A549 (cell line): ENCODE measurements around the gene TMEM235. TPM values are rescaled to one million over a fixed set of nuclear protein-coding genes. Genes with fewer than 3 reads are reported as not detected.
A peak's percentile ranks its signal among the peaks of the same experiment; 100 is the strongest.

Experiments used
- ATAC-seq, 2 experiments: fragments of 200-7000 bp in 1 of 2; fragments of >200 bp in 1 of 2; cut with Nextera tagmentation in 1 of 2; cut with Tn5 transposase in 1 of 2; 3 replicates each; pipeline versions ENCODE4 v1.8.0 to v1.9.1; 2018 to 2020; ENCODE audit warnings: mild to moderate bottlenecking in 1 of 2, moderate library complexity in 1 of 2
- CTCF ChIA-PET: fragments of 300-600 bp; sonication (Branson Sonifier 250); formaldehyde crosslinking; extraction: SDS; loops from one replicate; lab custom pipeline; 2021; ENCODE audit warnings: antibody characterized with exemption, inconsistent platforms; lab: Yijun Ruan, JAX
- POLR2A ChIA-PET: fragments of 350-600 bp; formaldehyde crosslinking; extraction: SDS; loops from one replicate; lab custom pipeline; 2021; ENCODE audit warnings: antibody characterized with exemption, inconsistent platforms; lab: Yijun Ruan, JAX
- DNase-seq, 2 experiments: peaks; one replicate each; pipeline versions ENCODE4 v3.0.0 to v3.0.0-alpha.2; 2011 to 2016; ENCODE audit warnings: low read depth in 1 of 2, low spot score in 1 of 2
- FAIRE-seq: peaks from 2 replicates; lab custom pipeline; 2011; peaks lifted over from hg19 to GRCh38; lab: Jason Lieb, UNC
- H3K27ac ChIP-seq, 2 experiments: fragments of >200 bp; sonication (Bioruptor Twin); formaldehyde crosslinking; 3 replicates each; pipeline ENCODE4 v1.5.1; 2016 to 2017
- H3K4me1 ChIP-seq: fragments of >200 bp; sonication (Bioruptor Twin); formaldehyde crosslinking; 3 replicates; pipeline ENCODE4 v1.6.1; 2016
- H3K4me2 ChIP-seq: fragments of >200 bp; sonication (Bioruptor Twin); formaldehyde crosslinking; 3 replicates; pipeline ENCODE4 v1.6.1; 2016
- H3K4me3 ChIP-seq: fragments of >200 bp; sonication (Bioruptor Twin); formaldehyde crosslinking; 3 replicates; pipeline ENCODE4 v1.5.1; 2016
- H3K9me3 ChIP-seq: fragments of >200 bp; sonication (Bioruptor Twin); formaldehyde crosslinking; 3 replicates; pipeline ENCODE4 v1.6.1; 2016
- CBX2 ChIP-seq: fragments of 200-600 bp; sonication (generic); IDR thresholded peaks from 2 replicates; pipeline ENCODE4 v1.6.1; 2016; ENCODE audit warnings: low read depth, mild to moderate bottlenecking, borderline replicate concordance
- CBX8 ChIP-seq: fragments of 200-600 bp; sonication (generic); IDR thresholded peaks from 2 replicates; pipeline ENCODE4 v1.6.1; 2016
- CHD4 ChIP-seq: fragments of 200-600 bp; sonication (generic); IDR thresholded peaks from 2 replicates; pipeline ENCODE4 v1.6.1; 2016; ENCODE audit warnings: antibody characterized with exemption, mild to moderate bottlenecking, borderline replicate concordance
- ESRRA ChIP-seq: fragments of 150-350 bp; IDR thresholded peaks from 2 replicates; pipeline ENCODE4 v1.6.1; 2014; ENCODE audit warnings: mild to moderate bottlenecking, low read length, borderline replicate concordance
- FOSL2 ChIP-seq, 2 experiments: fragments of 450-650 bp in 1 of 2; fragments of >200 bp in 1 of 2; sonication (Bioruptor Twin) in 1 of 2; formaldehyde crosslinking; IDR thresholded peaks; 2 replicates each; pipeline versions ENCODE4 v1.5.0 to v1.6.1; 2016 to 2020; ENCODE audit warnings: mild to moderate bottlenecking in 1 of 2, moderate library complexity in 1 of 2
- JUN ChIP-seq, 2 experiments: fragments of >200 bp; sonication (Bioruptor Twin); formaldehyde crosslinking; IDR thresholded peaks; 2 replicates in 1 of 2; 3 replicates in 1 of 2; pipeline ENCODE4 v1.6.1; 2016 to 2017
- KDM1A ChIP-seq: fragments of 200-600 bp; sonication (generic); IDR thresholded peaks from 2 replicates; pipeline ENCODE4 v1.6.1; 2016; ENCODE audit warnings: low read depth, mild to moderate bottlenecking
- NPAS2 ChIP-seq: fragments of 250-450 bp; sonication (Bioruptor Pico); IDR thresholded peaks from 2 replicates; pipeline ENCODE4 v1.8.0; 2022; ENCODE audit warnings: mild to moderate bottlenecking, moderate library complexity, borderline replicate concordance
- NR3C1 ChIP-seq: fragments of >200 bp; sonication (Bioruptor Twin); formaldehyde crosslinking; IDR thresholded peaks from 3 replicates; pipeline ENCODE4 v1.6.1; 2017
- POLR2AphosphoS2 ChIP-seq: conservative IDR thresholded peaks from 2 replicates; pipeline ENCODE4 v1.6.1; 2012; ENCODE audit warnings: low read length, improper control_type of control experiment, inconsistent platforms
- RCOR1 ChIP-seq: fragments of 150-350 bp; IDR thresholded peaks from 2 replicates; pipeline ENCODE4 v1.6.1; 2014; ENCODE audit warnings: antibody characterized with exemption, low read length, low read depth
- RNF2 ChIP-seq: fragments of 200-600 bp; sonication (generic); IDR thresholded peaks from 2 replicates; pipeline ENCODE4 v1.6.1; 2016; ENCODE audit warnings: low read depth, mild to moderate bottlenecking, antibody characterized with exemption, moderate library complexity, borderline replicate concordance
- SMC3 ChIP-seq: fragments of >200 bp; sonication (Bioruptor Twin); formaldehyde crosslinking; IDR thresholded peaks from 3 replicates; pipeline ENCODE4 v1.6.1; 2018; ENCODE audit warnings: inconsistent platforms
- SREBF2 ChIP-seq: fragments of 450-650 bp; IDR thresholded peaks from 2 replicates; pipeline ENCODE4 v1.6.1; 2014; ENCODE audit warnings: mild to moderate bottlenecking, moderate library complexity
- ZC3H11A ChIP-seq: fragments of 450-650 bp; IDR thresholded peaks from 2 replicates; pipeline ENCODE4 v1.6.1; 2014; ENCODE audit warnings: antibody characterized with exemption, mild to moderate bottlenecking
- WGBS: methylation state at CpG from one replicate; pipeline ENCODE4 v1.1.6; 2017; ENCODE audit errors: missing lambda C conversion rate; 5-methylcytosine and 5-hydroxymethylcytosine counted together
- polyA plus RNA-seq, 4 experiments: library from polyadenylated mRNA; depleted of rRNA in 3 of 4; stranded (reverse); fragments of >200 nt; fragmentation: RNase III in 1 of 4; extraction: RNeasy Plus Mini Kit Qiagen cat#74134 plus additional on column Dnase treatment in 1 of 4; gene quantifications; 2 replicates in 3 of 4; 3 replicates in 1 of 4; pipeline ENCODE4 v1.2.3, GENCODE V29; 2011 to 2017
- TF ChIP-seq, protein P1 (sequence below): fragments of 250-450 bp; sonication (Bioruptor Pico); IDR thresholded peaks from 2 replicates; pipeline ENCODE4 v1.5.0; 2020; ENCODE audit warnings: low read depth, mild to moderate bottlenecking, moderate library complexity
- TF ChIP-seq, protein P2 (sequence below): fragments of 200-600 bp; sonication (generic); IDR thresholded peaks from 2 replicates; pipeline ENCODE4 v1.6.1; 2016; ENCODE audit warnings: antibody characterized with exemption, mild to moderate bottlenecking, moderate library complexity
- TF ChIP-seq, protein P3 (sequence below): fragments of 150-350 bp; IDR thresholded peaks from 2 replicates; pipeline ENCODE4 v1.6.1; 2014; ENCODE audit warnings: low read depth, mild to moderate bottlenecking, low read length
- TF ChIP-seq, protein P4 (sequence below): fragments of >200 bp; sonication (Bioruptor Twin); formaldehyde crosslinking; IDR thresholded peaks from 3 replicates; pipeline ENCODE4 v1.5.1; 2016

TMEM235 gene
- polyA plus RNA-seq, 2 of the 4 experiments (the other 2 are of a cell fraction) = not detected

DNA sequence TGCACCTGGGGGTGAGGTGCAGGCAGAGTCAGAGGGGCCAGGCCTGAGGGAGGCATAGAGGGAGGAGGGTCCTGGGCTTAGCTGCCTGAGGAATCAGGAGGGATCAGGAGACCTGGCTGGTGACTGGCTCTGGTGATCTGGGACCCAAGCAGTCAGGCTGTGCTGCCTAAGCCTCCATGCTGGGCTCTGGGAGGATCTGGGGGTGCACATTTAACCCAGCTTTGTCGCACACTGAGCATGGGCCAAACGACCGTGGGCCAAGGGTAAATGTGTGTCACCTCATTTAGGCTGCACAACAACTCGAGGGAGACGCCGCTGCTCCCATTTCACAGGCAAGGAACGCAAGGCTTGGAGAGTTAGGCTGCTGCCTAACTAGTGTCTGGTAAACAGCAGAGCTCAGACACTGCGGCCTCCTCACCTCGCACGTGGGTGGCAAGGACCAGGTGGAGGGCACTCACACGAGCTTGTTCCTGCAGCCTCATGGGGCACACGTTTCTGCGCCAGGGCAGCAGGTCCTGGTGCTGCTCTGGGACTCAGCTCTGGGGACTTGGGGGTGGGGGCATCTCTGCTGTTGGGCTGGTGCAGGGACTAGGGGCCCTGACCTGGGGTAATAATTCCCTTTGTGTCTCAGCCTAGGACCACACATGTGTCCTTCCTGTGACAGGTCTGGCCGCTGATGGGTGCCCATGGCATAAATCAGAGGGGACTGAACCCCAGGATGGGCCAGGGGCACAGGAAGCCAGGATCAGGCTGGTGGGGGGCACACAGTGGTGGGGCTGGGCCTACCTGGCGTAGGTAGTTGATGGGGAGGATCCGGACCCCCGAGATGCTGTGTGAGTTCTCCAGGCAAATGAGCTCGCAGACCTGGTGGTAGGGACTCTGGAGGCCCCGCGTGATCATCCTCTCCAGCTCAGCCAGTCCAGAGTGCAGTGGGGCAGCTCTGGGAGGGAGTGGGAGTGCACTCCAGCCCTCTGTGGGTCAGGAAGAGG, 18.7 kb downstream of the TMEM235 start:
- H3K4me1 ChIP-seq = peaks cover 10% of the 10 kb centered on the region
- FAIRE-seq (no peak), ATAC-seq (no peak), DNase-seq (no peak)
- CTCF ChIA-PET = interaction anchor here (0.7 to 11.6 kb wide), 91 partner anchors 9 to 576 kb away, joined by 3 to 190 read pairs (median 5); partner anchors contain the start of genes AFMID, BIRC5, TK1 and TMEM235
- 54% methylated on average over 19 of the region's 20 CpGs for WGBS
- H3K9me3 ChIP-seq = peaks cover 7% of the 10 kb centered on the region; the same call in 2 of the 3 replicates
- POLR2A ChIA-PET = interaction anchor here (0.9 kb wide), 1 partner anchor 292 kb away, joined by 3 read pairs; the partner anchor contains the start of gene TNRC6C
- peak overlapping the region; percentile 69; the same call in 2 of the 3 replicates for H3K4me2 ChIP-seq
- TF ChIP-seq FOSL2 (IDR thresholded peaks at IDR 0.05) (no peak), FOSL2 (CRISPR knock-in tag; IDR thresholded peaks at IDR 0.05) (no peak), ZC3H11A (no peak), RCOR1 (no peak), NR3C1 (no peak), CBX8 (no peak), NPAS2 (no peak), POLR2AphosphoS2 (no peak), CHD4 (no peak), SMC3 (no peak), KDM1A (no peak), RNF2 (no peak), ESRRA (no peak), CBX2 (no peak), SREBF2 (no peak), JUN (IDR thresholded peaks at IDR 0.05) (no peak)
- TF ChIP-seq, protein P1, sequence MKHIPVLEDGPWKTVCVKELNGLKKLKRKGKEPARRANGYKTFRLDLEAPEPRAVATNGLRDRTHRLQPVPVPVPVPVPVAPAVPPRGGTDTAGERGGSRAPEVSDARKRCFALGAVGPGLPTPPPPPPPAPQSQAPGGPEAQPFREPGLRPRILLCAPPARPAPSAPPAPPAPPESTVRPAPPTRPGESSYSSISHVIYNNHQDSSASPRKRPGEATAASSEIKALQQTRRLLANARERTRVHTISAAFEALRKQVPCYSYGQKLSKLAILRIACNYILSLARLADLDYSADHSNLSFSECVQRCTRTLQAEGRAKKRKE (CRISPR knock-in tag) = no peak
- TF ChIP-seq, protein P2, sequence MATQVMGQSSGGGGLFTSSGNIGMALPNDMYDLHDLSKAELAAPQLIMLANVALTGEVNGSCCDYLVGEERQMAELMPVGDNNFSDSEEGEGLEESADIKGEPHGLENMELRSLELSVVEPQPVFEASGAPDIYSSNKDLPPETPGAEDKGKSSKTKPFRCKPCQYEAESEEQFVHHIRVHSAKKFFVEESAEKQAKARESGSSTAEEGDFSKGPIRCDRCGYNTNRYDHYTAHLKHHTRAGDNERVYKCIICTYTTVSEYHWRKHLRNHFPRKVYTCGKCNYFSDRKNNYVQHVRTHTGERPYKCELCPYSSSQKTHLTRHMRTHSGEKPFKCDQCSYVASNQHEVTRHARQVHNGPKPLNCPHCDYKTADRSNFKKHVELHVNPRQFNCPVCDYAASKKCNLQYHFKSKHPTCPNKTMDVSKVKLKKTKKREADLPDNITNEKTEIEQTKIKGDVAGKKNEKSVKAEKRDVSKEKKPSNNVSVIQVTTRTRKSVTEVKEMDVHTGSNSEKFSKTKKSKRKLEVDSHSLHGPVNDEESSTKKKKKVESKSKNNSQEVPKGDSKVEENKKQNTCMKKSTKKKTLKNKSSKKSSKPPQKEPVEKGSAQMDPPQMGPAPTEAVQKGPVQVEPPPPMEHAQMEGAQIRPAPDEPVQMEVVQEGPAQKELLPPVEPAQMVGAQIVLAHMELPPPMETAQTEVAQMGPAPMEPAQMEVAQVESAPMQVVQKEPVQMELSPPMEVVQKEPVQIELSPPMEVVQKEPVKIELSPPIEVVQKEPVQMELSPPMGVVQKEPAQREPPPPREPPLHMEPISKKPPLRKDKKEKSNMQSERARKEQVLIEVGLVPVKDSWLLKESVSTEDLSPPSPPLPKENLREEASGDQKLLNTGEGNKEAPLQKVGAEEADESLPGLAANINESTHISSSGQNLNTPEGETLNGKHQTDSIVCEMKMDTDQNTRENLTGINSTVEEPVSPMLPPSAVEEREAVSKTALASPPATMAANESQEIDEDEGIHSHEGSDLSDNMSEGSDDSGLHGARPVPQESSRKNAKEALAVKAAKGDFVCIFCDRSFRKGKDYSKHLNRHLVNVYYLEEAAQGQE = no peak
- TF ChIP-seq, protein P3, sequence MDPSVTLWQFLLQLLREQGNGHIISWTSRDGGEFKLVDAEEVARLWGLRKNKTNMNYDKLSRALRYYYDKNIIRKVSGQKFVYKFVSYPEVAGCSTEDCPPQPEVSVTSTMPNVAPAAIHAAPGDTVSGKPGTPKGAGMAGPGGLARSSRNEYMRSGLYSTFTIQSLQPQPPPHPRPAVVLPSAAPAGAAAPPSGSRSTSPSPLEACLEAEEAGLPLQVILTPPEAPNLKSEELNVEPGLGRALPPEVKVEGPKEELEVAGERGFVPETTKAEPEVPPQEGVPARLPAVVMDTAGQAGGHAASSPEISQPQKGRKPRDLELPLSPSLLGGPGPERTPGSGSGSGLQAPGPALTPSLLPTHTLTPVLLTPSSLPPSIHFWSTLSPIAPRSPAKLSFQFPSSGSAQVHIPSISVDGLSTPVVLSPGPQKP = no peak
- TF ChIP-seq, protein P4, sequence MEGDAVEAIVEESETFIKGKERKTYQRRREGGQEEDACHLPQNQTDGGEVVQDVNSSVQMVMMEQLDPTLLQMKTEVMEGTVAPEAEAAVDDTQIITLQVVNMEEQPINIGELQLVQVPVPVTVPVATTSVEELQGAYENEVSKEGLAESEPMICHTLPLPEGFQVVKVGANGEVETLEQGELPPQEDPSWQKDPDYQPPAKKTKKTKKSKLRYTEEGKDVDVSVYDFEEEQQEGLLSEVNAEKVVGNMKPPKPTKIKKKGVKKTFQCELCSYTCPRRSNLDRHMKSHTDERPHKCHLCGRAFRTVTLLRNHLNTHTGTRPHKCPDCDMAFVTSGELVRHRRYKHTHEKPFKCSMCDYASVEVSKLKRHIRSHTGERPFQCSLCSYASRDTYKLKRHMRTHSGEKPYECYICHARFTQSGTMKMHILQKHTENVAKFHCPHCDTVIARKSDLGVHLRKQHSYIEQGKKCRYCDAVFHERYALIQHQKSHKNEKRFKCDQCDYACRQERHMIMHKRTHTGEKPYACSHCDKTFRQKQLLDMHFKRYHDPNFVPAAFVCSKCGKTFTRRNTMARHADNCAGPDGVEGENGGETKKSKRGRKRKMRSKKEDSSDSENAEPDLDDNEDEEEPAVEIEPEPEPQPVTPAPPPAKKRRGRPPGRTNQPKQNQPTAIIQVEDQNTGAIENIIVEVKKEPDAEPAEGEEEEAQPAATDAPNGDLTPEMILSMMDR = no peak
- no peak overlapping the region for H3K4me3 ChIP-seq
- H3K27ac ChIP-seq = 0 out of 6 replicates have a peak overlapping the region, but pooled peaks of 1 of the 2 experiments have one; percentile 4
